Stimulated activated CD4-positive, alpha-beta T cell treated with anti-CD3 and anti-CD28 coated beads, Interleukin-15, amount 100 ng/mL, for 48 hours (primary cell): ENCODE results near the gene HHEX.

Experiments used
- DNase-seq, 2 donors: peaks; one replicate each; pipeline ENCODE4 v3.0.0-alpha.2; 2020; ENCODE audit warnings: low read depth in 2 of 2

The HHEX gene

DNA sequence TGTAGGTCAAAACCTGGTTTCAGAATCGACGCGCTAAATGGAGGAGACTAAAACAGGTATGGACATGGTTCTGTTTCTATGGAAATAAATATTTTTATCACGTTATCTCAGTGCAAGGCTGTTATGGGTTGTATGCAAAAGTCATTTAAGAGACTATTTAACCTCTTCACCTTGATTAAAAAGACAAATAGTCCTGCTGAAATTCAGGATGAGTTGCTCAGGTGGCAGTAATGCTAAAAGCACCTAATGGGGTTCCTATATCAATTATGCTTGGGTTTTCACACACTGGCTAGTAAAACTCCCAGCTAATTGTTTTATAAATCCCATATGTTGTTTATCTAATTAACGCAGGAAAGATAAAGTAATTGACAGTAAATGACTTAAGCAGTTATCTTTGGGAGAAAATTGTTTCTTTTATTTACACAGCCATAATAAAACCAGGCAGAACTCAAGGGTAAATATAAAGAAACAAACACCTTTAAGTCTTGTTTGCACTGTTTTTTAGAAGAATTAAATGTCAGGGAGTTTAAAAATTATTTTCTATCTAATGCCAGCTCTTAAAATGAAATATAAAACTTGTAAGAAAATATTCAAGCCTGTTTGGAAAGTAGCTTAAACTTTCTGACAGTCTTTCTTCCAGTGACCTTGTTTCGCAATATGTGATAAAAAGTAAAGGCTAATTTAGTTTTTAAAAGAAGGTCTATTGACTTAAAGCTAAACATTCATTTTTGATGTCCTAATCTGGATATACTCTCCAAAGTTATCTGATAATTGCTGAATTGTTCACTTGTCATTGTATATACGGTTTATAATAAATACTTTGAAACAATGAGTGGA is 3.2 kb downstream of the HHEX start:
- DNase-seq, result no peak

- DNase-seq, result no peak
Observed at GRCh38 chr10:92693534-92693893, 3.8 kb downstream of the HHEX start.

DNA sequence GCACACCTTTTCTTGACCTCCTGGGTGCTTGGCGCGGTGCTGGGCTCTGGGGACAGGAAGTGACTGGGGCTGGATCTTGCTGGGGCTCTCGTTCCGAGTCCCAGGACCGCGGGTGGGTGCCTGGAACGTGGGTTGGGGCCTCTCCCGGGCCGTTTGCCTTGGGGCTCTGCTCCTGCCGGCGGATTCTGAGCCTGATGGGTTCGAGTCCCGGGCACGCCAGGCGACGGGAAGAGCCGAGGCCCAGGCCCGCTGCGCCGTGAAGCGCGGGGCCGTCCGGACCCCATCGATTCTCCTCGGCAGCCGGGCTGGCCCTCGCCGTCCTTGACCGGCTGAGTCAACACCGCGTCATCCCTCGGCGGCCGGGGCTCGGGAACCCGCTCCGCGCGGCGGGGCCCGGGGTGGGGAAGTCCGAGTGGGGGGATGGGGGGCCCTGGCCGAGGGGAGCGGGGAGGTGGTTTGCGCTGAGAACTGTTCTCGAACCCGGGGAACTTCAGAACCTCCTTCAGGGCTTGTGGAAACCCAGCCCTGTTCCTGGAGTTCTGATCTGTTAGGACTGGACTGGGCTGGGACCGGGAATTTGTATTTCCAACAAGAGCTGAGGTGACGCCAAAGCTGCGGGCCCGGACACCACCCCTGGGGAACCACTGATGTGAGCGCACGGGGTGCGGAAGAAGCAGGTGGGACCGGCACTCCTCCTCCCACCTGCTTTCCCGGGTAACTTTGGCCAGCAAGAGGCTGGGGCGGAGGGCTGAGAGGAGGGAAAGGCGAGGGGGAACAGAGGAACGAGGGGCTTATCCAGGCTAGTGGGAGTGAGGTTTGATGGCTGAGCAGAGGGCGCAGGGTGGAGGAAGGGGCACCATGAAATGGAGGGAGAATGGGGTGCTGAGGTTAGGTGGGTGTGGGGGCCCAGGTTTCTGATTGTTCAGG is 6.2 kb downstream of the HHEX start:
- no peak for DNase-seq

- DNase-seq, result no peak
Observed at GRCh38 chr10:92696606-92697383, 7.0 kb downstream of the HHEX start.

DNA sequence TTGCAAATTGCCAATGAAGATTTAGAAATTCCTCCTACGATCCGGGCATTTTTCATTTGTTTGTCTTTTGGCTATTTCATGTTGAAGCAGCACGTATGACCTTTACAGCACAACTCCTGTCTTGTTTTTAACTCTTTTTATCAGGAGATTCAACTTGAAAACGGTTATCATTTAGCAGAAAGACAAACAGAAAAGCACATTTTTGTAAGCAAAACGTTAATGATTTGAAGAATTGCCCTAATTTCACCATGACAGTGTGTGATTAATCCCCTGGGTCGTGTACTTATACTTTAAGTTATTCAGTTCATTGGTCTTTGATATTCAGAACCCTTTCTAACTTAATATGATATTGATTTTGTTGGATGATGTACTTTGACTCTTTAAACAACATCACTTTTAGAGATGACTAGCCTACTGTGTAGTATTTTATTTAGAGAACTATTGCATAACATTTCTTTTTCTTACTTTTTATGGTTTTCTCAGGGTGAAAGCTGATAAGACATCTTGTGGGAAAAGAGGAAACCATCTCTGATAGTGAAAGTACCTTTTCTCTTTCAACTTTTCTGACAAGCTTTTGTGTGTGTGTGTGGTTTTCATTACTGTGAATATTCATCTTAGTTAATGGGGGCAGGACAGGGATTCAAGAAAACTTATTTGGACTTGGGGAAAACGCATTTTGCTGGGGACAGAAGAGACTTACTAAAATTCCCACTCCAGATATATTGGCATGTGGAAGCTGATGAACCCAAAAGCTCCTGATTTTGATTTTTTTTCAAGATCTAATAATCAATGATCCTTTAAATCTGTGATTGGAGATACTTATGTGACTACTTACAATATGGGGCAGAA is 8.1 kb downstream of the HHEX start:
- no peak for DNase-seq

- no peak for DNase-seq
Observed at GRCh38 chr10:92699193-92699517, 9.4 kb downstream of the HHEX start.

- no peak for DNase-seq
Observed at GRCh38 chr10:92699518-92700381, 10.0 kb downstream of the HHEX start.

- no peak for DNase-seq
Observed at GRCh38 chr10:92702301-92702916, 12.7 kb downstream of the HHEX start.

DNA sequence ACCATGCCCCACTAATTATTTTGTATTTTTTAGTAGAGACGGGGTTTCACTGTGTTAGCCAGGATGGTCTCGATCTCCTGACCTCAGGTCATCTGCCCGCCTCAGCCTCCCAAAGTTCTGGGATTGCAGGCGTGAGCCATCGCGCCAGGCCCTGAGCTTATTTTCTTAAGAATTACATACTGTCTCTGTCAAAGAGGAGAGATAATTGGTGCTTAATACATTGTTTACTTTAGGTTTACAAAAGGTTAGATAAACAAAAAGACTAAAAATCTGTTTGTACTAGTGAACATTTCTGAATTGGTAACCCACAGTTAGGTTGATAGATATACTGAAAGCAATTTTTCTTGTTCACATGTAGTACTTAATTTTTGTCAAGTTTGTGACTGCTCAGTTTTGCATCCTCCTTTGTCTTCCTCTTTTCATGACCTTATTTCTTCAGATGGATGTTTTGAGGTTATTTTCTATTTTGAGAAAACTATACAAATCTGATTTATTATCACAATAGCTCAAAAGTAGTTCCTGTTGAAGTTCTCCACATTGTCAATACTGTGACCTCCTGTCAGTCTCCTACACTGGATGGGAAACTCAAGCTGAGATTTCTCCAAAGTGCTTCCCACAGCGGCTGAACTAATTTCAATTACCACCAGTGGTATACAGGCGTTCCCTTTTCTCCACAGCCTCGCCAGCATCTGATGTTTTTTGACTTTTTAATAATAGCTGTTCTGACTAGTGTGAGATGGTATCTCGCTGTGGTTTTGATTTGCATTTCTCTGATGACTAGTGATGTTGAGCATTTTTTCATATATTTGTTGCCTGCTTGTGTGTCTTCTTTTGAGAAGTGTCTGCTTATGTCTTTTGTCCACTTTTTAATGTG is 22.5 kb downstream of the HHEX start:
- DNase-seq, result no peak

GRCh38 chr10:92714152-92714845 is 24.5 kb downstream of the HHEX start:
- DNase-seq, result no peak

DNA sequence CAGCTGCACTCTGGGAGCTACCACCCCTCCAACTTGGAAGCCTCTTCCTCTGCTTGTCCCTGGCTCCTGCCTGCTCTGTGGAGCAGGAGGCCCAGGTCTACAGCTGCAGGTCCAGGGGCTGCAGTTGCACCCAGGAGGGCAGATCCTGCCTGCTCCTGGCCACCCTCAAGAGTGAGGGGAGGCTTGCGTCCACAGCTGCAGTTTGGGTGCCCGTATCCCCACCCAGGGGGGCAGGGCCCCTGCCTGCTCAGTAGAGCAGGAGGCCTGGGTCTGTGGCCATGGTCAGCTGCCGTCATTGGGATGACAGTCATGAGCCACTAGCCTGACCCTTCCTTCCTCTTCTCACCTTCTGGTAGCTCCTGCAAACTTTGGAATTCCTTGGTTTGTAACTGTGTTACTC is 25.1 kb downstream of the HHEX start:
- DNase-seq, result no peak

DNA sequence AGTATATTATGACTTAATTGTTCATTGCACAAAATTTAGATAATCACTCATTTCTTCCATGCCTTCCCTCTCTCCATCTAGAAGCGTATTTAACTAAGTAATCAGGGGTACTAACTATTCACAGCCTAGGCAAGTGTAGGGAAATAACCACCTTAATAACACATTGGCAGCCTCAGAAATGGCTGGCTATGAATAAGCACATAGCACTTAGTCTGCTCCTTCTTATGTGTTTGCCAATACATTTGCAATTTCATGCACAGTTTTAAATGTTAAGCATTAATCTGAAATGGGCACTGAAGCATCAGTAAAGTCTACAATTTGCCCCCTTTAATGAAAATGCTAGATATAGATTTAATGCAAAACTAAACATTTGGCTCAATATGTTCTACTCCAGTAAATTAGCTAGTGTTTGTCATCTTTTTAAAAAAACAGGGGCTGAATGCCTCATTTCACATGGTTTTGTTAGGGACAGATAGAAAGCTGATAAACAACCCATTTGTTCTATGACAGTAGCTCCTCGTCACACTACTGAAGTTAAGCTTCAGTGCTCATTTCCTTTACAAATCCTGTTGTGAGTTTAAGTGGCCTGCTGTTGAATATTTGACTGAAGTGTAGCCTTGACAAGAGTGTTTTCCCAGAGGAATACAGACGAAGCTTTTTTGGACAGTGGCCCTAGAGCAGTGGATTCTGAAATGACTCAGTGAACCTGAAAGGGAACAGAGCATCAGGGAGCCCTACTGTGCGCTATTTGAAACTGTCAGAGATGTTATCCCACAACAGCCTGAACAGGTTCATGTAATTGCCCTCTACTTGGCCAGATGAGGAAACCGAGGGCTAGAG is 30.5 kb downstream of the HHEX start:
- DNase-seq, result no peak

- no peak for DNase-seq
Observed at GRCh38 chr10:92720831-92721165, 31.0 kb downstream of the HHEX start.

DNA sequence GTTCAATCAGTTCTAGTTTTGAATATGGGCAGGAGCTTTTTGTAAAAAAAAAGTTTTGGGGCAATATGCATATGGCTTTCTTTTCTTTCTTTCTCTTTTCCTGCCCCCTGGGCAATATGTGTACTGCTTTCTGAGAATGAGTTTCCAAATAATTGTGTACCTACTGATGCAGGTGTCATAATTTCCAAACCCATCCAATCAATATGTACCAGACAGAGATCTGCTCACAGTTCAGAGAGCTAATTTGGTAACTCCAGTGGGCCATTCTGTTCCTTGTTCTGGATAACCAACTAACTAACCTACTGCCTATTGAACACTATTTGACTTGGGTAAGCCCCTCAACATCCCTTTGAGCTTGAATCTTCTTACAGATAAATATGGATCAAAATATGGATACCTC is 32.6 kb downstream of the HHEX start:
- no peak for DNase-seq

GRCh38 chr10:92727141-92727540 is 37.4 kb downstream of the HHEX start:
- no peak for DNase-seq

- DNase-seq, result no peak
Observed at GRCh38 chr10:92727550-92727949, 37.8 kb downstream of the HHEX start.

GRCh38 chr10:92729886-92730285 is 40.1 kb downstream of the HHEX start:
- no peak for DNase-seq

DNA sequence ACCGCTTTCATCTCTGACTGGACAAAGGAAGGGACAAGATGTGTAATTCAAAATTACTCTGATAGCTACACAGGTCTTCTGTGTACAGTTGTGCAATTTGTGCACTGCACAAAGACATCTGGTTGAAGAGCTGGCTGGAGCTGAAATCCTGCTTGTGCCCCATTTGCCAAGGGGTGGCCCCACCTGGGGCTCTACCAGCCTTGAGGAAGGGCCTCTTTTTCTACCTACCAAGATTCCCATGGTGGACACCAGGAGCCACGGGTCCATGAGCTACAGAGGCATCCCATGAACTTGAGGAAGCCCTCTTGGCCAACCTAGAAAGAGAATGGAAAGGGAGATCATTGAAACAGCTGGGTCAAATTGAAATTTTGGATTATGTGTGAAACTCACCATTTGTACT is 43.2 kb downstream of the HHEX start:
- no peak for DNase-seq
